GM06990 (cell line): Measurements from ENCODE around the gene IL1RL1.

Source experiments
- DNase-seq: peaks from one replicate; pipeline ENCODE4 v3.0.0-alpha.2; 2011; ENCODE audit not compliant: insufficient read length; ENCODE audit errors: extremely low read depth
- H3K27me3 ChIP-seq: replicated peaks from 2 replicates; pipeline ENCODE4 v1.6.0; 2011; ENCODE audit warnings: low read length; ENCODE audit not compliant: control insufficient read depth, insufficient read depth
- H3K36me3 ChIP-seq: 2 replicates; pipeline ENCODE4 v1.5.1; 2011; ENCODE audit warnings: low read length; ENCODE audit not compliant: control insufficient read depth, insufficient read depth
- H3K4me3 ChIP-seq: replicated peaks from 2 replicates; pipeline ENCODE4 v1.5.1; 2011; ENCODE audit warnings: low read depth, mild to moderate bottlenecking, control low read depth, low read length
- CTCF ChIP-seq: IDR thresholded peaks from 2 replicates; pipeline ENCODE4 v1.5.1; 2011; ENCODE audit warnings: low read length, control low read depth, mild to moderate bottlenecking, inconsistent platforms; ENCODE audit not compliant: insufficient read depth, poor library complexity, severe bottlenecking

Gene IL1RL1

GRCh38 chr2:102310964-102311640 is at the start of gene IL1RL1:
Gene IL1RL1 (plus strand): TSS chr2:102311563. CDS start chr2:102338265, 26,702 bp downstream.
- Histone ChIP-seq H3K4me3 (no peak within 1 kb of the TSS), H3K36me3 (no peaks in the 10 kb centered on the region), H3K27me3 (no peaks in the 10 kb centered on the region)
- DNase-seq = no peak
- TF ChIP-seq CTCF = no peak

GRCh38 chr2:102262216-102263129 is 48.9 kb upstream of the IL1RL1 start:
- H3K27me3 ChIP-seq = no peaks in the 10 kb centered on the region; the same call in 1 of the 2 replicates
- no peak for DNase-seq
- H3K4me3 ChIP-seq = no peak overlapping the region
- TF ChIP-seq CTCF = no peak
- no peaks in the 10 kb centered on the region for H3K36me3 ChIP-seq

DNA sequence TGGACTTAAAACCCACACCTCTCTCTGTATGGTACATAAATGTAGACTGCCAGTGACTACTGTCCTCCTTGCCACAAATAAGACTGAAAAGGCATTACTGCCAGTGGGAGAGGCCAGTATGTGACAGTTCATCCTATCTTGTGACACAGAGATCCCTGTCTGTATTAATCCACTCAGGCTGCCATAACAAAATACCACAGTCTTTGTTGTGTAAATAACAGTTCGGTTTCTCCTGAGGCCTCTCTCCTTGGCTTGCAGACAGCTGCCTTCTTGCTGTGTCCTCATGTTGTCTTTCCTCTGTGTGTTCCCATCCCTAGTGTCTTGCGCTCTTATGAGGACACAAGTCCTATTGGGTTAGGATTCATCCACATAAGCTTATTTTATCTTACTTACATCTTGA is 46.4 kb upstream of the IL1RL1 start:
- no peak for TF ChIP-seq CTCF
- Histone ChIP-seq H3K36me3 (no peaks in the 10 kb centered on the region), H3K4me3 (no peak overlapping the region), H3K27me3 (no peaks in the 10 kb centered on the region; the same call in 1 of the 2 replicates)
- no peak for DNase-seq

DNA sequence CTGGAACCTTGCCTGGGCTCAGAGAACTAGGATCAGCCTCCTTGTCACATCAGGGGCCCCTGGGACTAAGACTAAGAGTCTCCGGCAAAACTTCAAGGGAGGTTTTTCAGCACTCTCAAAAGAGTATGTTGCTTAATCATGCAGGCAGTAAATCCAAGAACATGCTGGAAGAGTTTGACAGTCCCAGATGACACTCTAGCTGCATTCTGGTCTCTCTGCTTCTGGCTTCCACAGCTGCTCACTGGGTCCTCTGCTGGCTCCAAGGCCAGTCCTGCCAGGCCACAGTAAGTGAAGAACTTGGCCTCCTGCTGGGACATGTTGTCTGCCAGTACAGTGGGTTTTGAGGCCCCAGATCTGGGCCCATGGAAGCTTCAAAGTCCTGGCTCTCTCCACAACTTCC is 45.2 kb upstream of the IL1RL1 start:
- no peaks in the 10 kb centered on the region for H3K36me3 ChIP-seq
- DNase-seq = no peak
- peaks cover 2% of the 10 kb centered on the region; the same call in 1 of the 2 replicates for H3K27me3 ChIP-seq
- TF ChIP-seq CTCF = no peak
- no peak overlapping the region for H3K4me3 ChIP-seq

DNA sequence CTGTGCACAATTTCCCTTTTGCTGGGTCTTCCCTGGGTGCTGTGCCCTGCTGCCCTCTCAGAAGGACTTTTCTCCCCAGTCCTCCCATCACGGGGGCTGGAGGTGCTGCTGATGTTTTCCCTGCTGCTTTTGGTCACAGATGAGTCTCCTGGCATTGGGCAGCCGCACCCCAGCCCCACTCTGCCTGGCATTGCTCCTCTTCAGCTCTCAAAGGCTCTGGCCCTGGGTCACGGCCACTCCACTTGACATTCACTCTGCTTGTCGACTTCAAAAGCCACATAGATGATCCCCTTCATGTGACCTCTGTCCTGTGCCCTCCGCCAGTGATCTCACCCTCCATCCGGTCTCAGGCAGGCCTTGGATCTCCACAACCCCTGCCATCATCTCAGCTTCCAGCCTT is 43.6 kb upstream of the IL1RL1 start:
- Histone ChIP-seq H3K36me3 (no peaks in the 10 kb centered on the region), H3K27me3 (peaks cover 2% of the 10 kb centered on the region; the same call in 1 of the 2 replicates)
- TF ChIP-seq CTCF = no peak

More for the DNA sequence above, 43.6 kb upstream of the IL1RL1 start:
- DNase-seq = no peak
- no peak overlapping the region for H3K4me3 ChIP-seq
